Activated naive CD8-positive, alpha-beta T cell treated with anti-CD3 and anti-CD28 coated beads for 36 hours (primary cell): ENCODE measurements around the gene PCDHA4. TPM values are rescaled to one million over a fixed set of nuclear protein-coding genes. Genes with fewer than 3 reads are reported as not detected.
"Not testable (repeated sequence)": the region's sequence is repeated elsewhere in the genome, so short reads cannot be mapped to it uniquely, and the experiment has no call there.

Experiments
- DNase-seq: peaks from one replicate; pipeline ENCODE4 v3.0.0; 2021
- H3K27ac Mint-ChIP-seq: one replicate; pipeline ENCODE4 v1.8.0; 2022; ENCODE audit warnings: mild to moderate bottlenecking, moderate library complexity, mixed read lengths
- H3K27me3 Mint-ChIP-seq: one replicate; pipeline ENCODE4 v1.8.0; 2022; ENCODE audit warnings: mild to moderate bottlenecking, mixed read lengths
- H3K36me3 Mint-ChIP-seq: one replicate; pipeline ENCODE4 v1.8.0; 2021; ENCODE audit warnings: mild to moderate bottlenecking, mixed read lengths
- H3K4me1 Mint-ChIP-seq: one replicate; pipeline ENCODE4 v1.8.0; 2021; ENCODE audit warnings: mixed read lengths
- H3K4me3 Mint-ChIP-seq: one replicate; pipeline ENCODE4 v1.8.0; 2022; ENCODE audit warnings: mild to moderate bottlenecking, moderate library complexity, mixed read lengths
- H3K9me3 Mint-ChIP-seq: one replicate; pipeline ENCODE4 v1.8.0; 2022; ENCODE audit warnings: mixed read lengths
- total RNA-seq, 2 experiments: library from RNA; stranded (reverse); gene quantifications; one replicate each; pipeline ENCODE4 v1.2.3, GENCODE V29; 2021

Gene PCDHA4
- total RNA-seq, 2 experiments from 2014 or later, result not detected

- Mint-ChIP-seq H3K36me3 (peaks cover 9% of the 10 kb centered on the region), H3K4me3 (no peak overlapping the region), H3K27ac (no peak overlapping the region), H3K4me1 (no peaks in the 10 kb centered on the region), H3K9me3 (peaks cover 24% of the 10 kb centered on the region), H3K27me3 (peaks cover 71% of the 10 kb centered on the region)
- DNase-seq, result no peak
Observed at GRCh38 chr5:140835622-140836510, 29.0 kb downstream of the PCDHA4 start.

- Mint-ChIP-seq H3K27me3 (peaks cover 56% of the 10 kb centered on the region), H3K4me3 (no peak within 1 kb of the TSS), H3K9me3 (peaks cover 17% of the 10 kb centered on the region), H3K36me3 (peaks cover 5% of the 10 kb centered on the region), H3K27ac (no peak within 1 kb of the TSS), H3K4me1 (no peaks in the 10 kb centered on the region)
- no peak for DNase-seq
Observed at GRCh38 chr5:140840978-140841962, 34.4 kb downstream of the PCDHA4 start, which contains the start of gene PCDHA8. PCDHA8 (plus strand) TSS chr5:140841187; CDS start chr5:140841322, 135 bp downstream.

DNA sequence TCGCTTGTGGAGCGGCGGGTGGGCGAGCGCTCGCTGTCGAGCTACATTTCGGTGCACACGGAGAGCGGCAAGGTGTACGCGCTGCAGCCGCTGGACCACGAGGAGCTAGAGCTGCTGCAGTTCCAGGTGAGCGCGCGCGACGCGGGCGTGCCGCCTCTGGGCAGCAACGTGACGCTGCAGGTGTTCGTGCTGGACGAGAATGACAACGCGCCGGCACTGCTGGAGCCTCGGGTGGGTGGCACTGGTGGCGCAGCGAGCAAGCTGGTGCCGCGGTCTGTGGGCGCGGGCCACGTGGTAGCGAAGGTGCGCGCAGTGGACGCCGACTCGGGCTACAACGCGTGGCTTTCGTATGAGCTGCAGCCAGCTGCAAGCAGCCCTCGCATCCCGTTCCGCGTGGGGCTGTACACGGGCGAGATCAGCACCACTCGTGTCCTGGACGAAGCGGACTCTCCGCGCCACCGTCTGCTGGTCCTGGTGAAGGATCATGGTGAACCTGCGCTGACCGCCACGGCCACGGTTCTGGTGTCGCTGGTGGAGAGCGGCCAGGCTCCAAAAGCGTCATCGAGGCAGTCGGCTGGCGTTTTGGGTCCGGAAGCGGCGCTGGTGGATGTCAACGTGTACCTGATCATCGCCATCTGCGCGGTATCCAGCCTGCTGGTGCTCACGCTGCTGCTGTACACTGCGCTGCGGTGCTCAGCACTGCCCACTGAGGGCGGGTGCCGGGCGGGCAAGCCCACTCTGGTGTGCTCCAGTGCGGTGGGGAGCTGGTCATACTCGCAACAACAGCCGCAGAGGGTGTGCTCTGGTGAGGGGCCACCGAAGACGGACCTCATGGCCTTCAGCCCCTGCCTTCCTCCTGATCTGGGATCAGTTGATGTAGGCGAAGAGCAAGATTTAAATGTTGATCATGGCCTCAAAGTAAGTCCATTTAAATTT, 36.2 kb downstream of the PCDHA4 start:
- Mint-ChIP-seq H3K27me3 (peaks cover 66% of the 10 kb centered on the region), H3K27ac (no peak overlapping the region), H3K9me3 (peaks cover 24% of the 10 kb centered on the region), H3K4me3 (no peak overlapping the region), H3K4me1 (no peaks in the 10 kb centered on the region), H3K36me3 (peaks cover 8% of the 10 kb centered on the region)
- no peak for DNase-seq

GRCh38 chr5:140848139-140849102, 41.6 kb downstream of the PCDHA4 start, which contains the start of gene PCDHA9:
PCDHA9 (plus strand) TSS chr5:140848382; CDS start chr5:140848496, 114 bp downstream.
- H3K27ac Mint-ChIP-seq, H3K4me1 Mint-ChIP-seq, H3K36me3 Mint-ChIP-seq, H3K4me3 Mint-ChIP-seq, DNase-seq: not testable (repeated sequence)
- H3K9me3 Mint-ChIP-seq, result peaks cover 17% of the 10 kb centered on the region
- H3K27me3 Mint-ChIP-seq, result peaks cover 46% of the 10 kb centered on the region

DNA sequence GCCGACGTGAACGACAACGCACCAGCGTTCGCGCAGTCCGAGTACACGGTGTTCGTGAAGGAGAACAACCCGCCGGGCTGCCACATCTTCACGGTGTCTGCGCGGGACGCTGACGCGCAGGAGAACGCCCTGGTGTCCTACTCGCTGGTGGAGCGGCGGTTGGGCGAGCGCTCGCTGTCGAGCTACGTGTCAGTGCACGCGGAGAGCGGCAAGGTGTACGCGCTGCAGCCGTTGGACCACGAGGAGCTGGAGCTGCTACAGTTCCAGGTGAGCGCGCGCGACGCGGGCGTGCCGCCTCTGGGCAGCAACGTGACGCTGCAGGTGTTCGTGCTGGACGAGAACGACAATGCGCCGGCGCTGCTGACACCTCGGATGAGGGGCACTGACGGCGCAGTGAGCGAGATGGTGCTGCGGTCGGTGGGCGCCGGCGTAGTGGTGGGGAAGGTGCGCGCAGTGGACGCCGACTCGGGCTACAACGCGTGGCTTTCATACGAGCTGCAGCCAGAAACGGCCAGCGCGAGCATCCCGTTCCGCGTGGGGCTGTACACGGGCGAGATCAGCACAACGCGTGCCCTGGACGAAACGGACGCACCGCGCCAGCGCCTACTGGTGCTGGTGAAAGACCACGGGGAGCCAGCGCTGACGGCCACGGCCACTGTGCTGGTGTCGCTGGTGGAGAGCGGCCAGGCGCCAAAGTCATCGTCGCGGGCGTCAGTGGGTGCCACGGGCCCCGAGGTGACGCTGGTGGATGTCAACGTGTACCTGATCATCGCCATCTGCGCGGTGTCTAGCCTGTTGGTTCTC, 43.2 kb downstream of the PCDHA4 start:
- not testable (repeated sequence) for H3K36me3 Mint-ChIP-seq, H3K4me3 Mint-ChIP-seq, H3K4me1 Mint-ChIP-seq, DNase-seq, H3K27ac Mint-ChIP-seq
- H3K9me3 Mint-ChIP-seq, result peaks cover 15% of the 10 kb centered on the region
- H3K27me3 Mint-ChIP-seq, result peaks cover 47% of the 10 kb centered on the region

DNA sequence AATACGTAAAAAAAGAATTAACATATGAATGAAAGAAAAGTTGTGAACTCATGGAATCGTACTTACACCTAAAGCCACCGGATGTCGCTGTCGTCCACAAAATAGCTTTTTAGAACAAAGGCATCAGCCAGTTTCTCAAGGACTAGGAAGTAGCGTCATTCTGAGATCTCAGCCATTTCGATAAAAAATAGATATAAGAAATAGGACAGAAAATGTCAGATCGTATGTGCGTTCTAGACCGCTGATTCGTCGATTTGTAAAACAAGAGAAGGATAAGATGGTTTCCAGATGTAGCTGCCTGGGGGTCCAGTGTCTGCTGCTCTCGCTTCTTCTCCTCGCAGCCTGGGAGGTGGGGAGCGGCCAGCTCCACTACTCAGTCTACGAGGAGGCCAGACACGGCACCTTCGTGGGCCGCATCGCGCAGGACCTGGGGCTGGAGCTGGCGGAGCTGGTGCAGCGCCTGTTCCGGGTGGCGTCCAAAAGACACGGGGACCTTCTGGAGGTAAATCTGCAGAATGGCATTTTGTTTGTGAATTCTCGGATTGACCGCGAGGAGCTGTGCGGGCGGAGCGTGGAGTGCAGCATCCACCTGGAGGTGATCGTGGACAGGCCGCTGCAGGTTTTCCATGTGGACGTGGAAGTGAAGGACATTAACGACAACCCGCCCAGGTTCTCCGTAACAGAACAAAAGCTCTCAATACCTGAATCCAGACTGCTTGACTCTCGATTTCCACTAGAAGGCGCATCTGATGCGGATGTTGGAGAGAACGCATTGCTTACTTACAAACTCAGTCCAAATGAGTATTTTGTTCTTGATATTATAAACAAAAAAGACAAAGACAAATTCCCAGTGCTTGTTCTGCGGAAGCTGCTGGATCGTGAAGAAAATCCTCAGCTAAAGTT, 49.2 kb downstream of the PCDHA4 start, which contains the start of gene PCDHA10:
TSS of gene PCDHA10 (plus strand) at position 126 of the 903 bp plus-strand sequence. CDS start at position 278, 152 bp downstream.
- H3K4me3 Mint-ChIP-seq, result no peak within 1 kb of the TSS
- H3K27me3 Mint-ChIP-seq, result peaks cover 48% of the 10 kb centered on the region
- peaks cover 22% of the 10 kb centered on the region for H3K9me3 Mint-ChIP-seq
- H3K36me3 Mint-ChIP-seq, result peaks cover 12% of the 10 kb centered on the region
- DNase-seq, result no peak
- no peaks in the 10 kb centered on the region for H3K4me1 Mint-ChIP-seq
- no peak within 1 kb of the TSS for H3K27ac Mint-ChIP-seq

GRCh38 chr5:140857177-140857986, 50.5 kb downstream of the PCDHA4 start:
- H3K9me3 Mint-ChIP-seq, result peaks cover 25% of the 10 kb centered on the region
- no peaks in the 10 kb centered on the region for H3K4me1 Mint-ChIP-seq
- DNase-seq, result no peak
- no peak overlapping the region for H3K27ac Mint-ChIP-seq
- peaks cover 12% of the 10 kb centered on the region for H3K36me3 Mint-ChIP-seq
- H3K4me3 Mint-ChIP-seq, result no peak overlapping the region
- H3K27me3 Mint-ChIP-seq, result peaks cover 62% of the 10 kb centered on the region

- Mint-ChIP-seq H3K27me3 (peaks cover 57% of the 10 kb centered on the region), H3K4me1 (no peaks in the 10 kb centered on the region), H3K9me3 (peaks cover 25% of the 10 kb centered on the region), H3K4me3 (no peak overlapping the region), H3K27ac (no peak overlapping the region), H3K36me3 (peaks cover 14% of the 10 kb centered on the region)
- no peak for DNase-seq
Observed at GRCh38 chr5:140857987-140858240, 51.0 kb downstream of the PCDHA4 start.

GRCh38 chr5:140862441-140863295, 55.8 kb downstream of the PCDHA4 start:
- Mint-ChIP-seq H3K27me3 (peaks cover 46% of the 10 kb centered on the region), H3K4me1 (no peaks in the 10 kb centered on the region), H3K27ac (no peak overlapping the region), H3K4me3 (no peak overlapping the region), H3K9me3 (peaks cover 5% of the 10 kb centered on the region), H3K36me3 (peaks cover 2% of the 10 kb centered on the region)
- DNase-seq, result no peak
